GM23248 (cell line): ENCODE results near the gene PLEKHG5. TPM values are rescaled to one million over a fixed set of nuclear protein-coding genes. Genes with fewer than 3 reads are reported as not detected.

ENCODE experiments used
- DNase-seq: peaks from one replicate; pipeline ENCODE4 v3.0.0-alpha.2; 2015
- H2AFZ ChIP-seq: fragments of 200-600 bp; sonication (generic); 2 replicates; pipeline ENCODE4 v1.6.1; 2016; ENCODE audit warnings: antibody characterized with exemption
- H3F3A ChIP-seq: fragments of 200-600 bp; sonication (generic); 2 replicates; pipeline ENCODE4 v1.6.1; 2016; ENCODE audit warnings: mild to moderate bottlenecking, antibody characterized with exemption, mixed run types; ENCODE audit not compliant: insufficient read depth
- H3K27ac ChIP-seq: fragments of 200-600 bp; sonication (generic); 2 replicates; pipeline ENCODE4 v1.5.1; 2016; ENCODE audit warnings: mild to moderate bottlenecking
- H3K27me3 ChIP-seq: fragments of 200-600 bp; sonication (generic); replicated peaks from 2 replicates; pipeline ENCODE4 v1.6.1; 2016; ENCODE audit warnings: mild to moderate bottlenecking; ENCODE audit not compliant: insufficient read depth
- H3K36me3 ChIP-seq: fragments of 200-600 bp; sonication (generic); 2 replicates; pipeline ENCODE4 v1.6.1; 2016; ENCODE audit warnings: low read depth, mild to moderate bottlenecking
- H3K4me1 ChIP-seq: fragments of 200-600 bp; sonication (generic); 2 replicates; pipeline ENCODE4 v1.6.1; 2016; ENCODE audit warnings: mild to moderate bottlenecking; ENCODE audit not compliant: insufficient read depth
- H3K4me2 ChIP-seq: fragments of 200-600 bp; sonication (generic); one replicate; pipeline ENCODE4 v1.6.1; 2016; ENCODE audit warnings: mild to moderate bottlenecking; ENCODE audit not compliant: unreplicated experiment
- H3K4me3 ChIP-seq: fragments of 200-600 bp; sonication (generic); 2 replicates; pipeline ENCODE4 v1.5.1; 2016; ENCODE audit warnings: mild to moderate bottlenecking
- H3K79me2 ChIP-seq: fragments of 200-600 bp; sonication (generic); 2 replicates; pipeline ENCODE4 v1.6.1; 2016; ENCODE audit warnings: mild to moderate bottlenecking; ENCODE audit not compliant: insufficient read depth
- H3K9ac ChIP-seq: fragments of 200-600 bp; sonication (generic); 2 replicates; pipeline ENCODE4 v1.6.1; 2016; ENCODE audit warnings: mild to moderate bottlenecking
- H3K9me2 ChIP-seq: fragments of 200-600 bp; sonication (generic); 2 replicates; pipeline ENCODE4 v1.6.1; 2016; ENCODE audit warnings: mixed run types, mild to moderate bottlenecking, moderate library complexity; ENCODE audit not compliant: insufficient read depth
- H3K9me3 ChIP-seq: fragments of 200-600 bp; sonication (generic); one replicate; pipeline ENCODE4 v1.6.1; 2017; ENCODE audit warnings: low read depth
- H4K20me1 ChIP-seq: fragments of 200-600 bp; sonication (generic); 2 replicates; pipeline ENCODE4 v1.6.0; 2016; ENCODE audit not compliant: insufficient read depth
- EZH2 ChIP-seq: fragments of 200-600 bp; sonication (generic); IDR thresholded peaks from 2 replicates; pipeline ENCODE4 v1.6.1; 2018; ENCODE audit warnings: antibody characterized with exemption, mild to moderate bottlenecking; ENCODE audit not compliant: insufficient read depth, poor library complexity, severe bottlenecking
- EZH2phosphoT487 ChIP-seq: fragments of 200-600 bp; sonication (generic); IDR thresholded peaks from 2 replicates; pipeline ENCODE4 v1.6.1; 2018; ENCODE audit warnings: antibody characterized with exemption, moderate library complexity, mild to moderate bottlenecking, low read depth; ENCODE audit not compliant: insufficient read depth
- WGBS, 2 experiments: methylation state at CpG; one replicate each; pipeline ENCODE4 v1.1.6; 2015 to 2017; ENCODE audit warnings: low lambda C conversion rate in 2 of 2, low coverage in 1 of 2; ENCODE audit errors: missing lambda C conversion rate in 2 of 2; 5-methylcytosine and 5-hydroxymethylcytosine counted together
- in situ Hi-C: fragments of 300-500 bp; cut with MboI; formaldehyde crosslinking; loops from 2 replicates; pipeline ENCODE4 v1.15.0; 2020
- polyA plus RNA-seq: library from polyadenylated mRNA; unstranded; fragments of >200 nt; fragmentation: Nextera tagmentation; extraction: Ambion mirVana; gene quantifications from 2 replicates; pipeline ENCODE4 v1.2.1, GENCODE V29; 2016
- total RNA-seq: library from RNA; depleted of rRNA; stranded (reverse); fragments of >200 nt; shearing (Covaris generic); gene quantifications from 2 replicates; pipeline ENCODE4 v1.2.3, GENCODE V29; 2014

PLEKHG5 gene
- total and polyA plus RNA-seq, 2 experiments from 2014 or later, result 2.8 to 7.6 TPM

- Histone ChIP-seq H3K9me2 (no peaks in the 10 kb centered on the region), H4K20me1 (no peaks in the 10 kb centered on the region), H3K4me3 (no peak overlapping the region), H3K9me3 (no peaks in the 10 kb centered on the region), H3K27ac (no peak overlapping the region), H3K9ac (no peak overlapping the region), H3K4me2 (no peak overlapping the region), H3F3A (no peaks in the 10 kb centered on the region), H3K79me2 (no peaks in the 10 kb centered on the region), H3K36me3 (no peaks in the 10 kb centered on the region), H3K4me1 (no peaks in the 10 kb centered on the region), H3K27me3 (peaks cover 7% of the 10 kb centered on the region; the same call in 1 of the 2 replicates), H2AFZ (no peak overlapping the region)
- no peak for TF ChIP-seq EZH2phosphoT487
- TF ChIP-seq EZH2, result no peak
- DNase-seq, result no peak
- WGBS, 2 experiments, result 60 to 64% methylated on average over 15 to 21 of the region's 21 CpGs
- in situ Hi-C loops, result no loop called here
These were observed 25.9 kb downstream of the PLEKHG5 start for GRCh38 chr1:6465461-6466005.

GRCh38 chr1:6464915-6465314 lies 26.6 kb downstream of the PLEKHG5 start:
- no peak overlapping the region for H2AFZ ChIP-seq
- H3F3A ChIP-seq, result no peaks in the 10 kb centered on the region
- no peaks in the 10 kb centered on the region for H3K36me3 ChIP-seq
- H3K79me2 ChIP-seq, result no peaks in the 10 kb centered on the region
- H3K9me3 ChIP-seq, result no peaks in the 10 kb centered on the region
- H3K27ac ChIP-seq, result no peak overlapping the region
- H3K4me2 ChIP-seq, result no peak overlapping the region
- no peak overlapping the region for H3K4me3 ChIP-seq
- DNase-seq, result no peak
- H3K27me3 ChIP-seq, result peaks cover 13% of the 10 kb centered on the region
- WGBS, 2 experiments, result 72 to 86% methylated on average over 4 to 5 of the region's 5 CpGs
- H3K9ac ChIP-seq, result no peak overlapping the region
- no peaks in the 10 kb centered on the region for H3K9me2 ChIP-seq
- in situ Hi-C loops, result no loop called here
- no peaks in the 10 kb centered on the region for H4K20me1 ChIP-seq
- H3K4me1 ChIP-seq, result no peaks in the 10 kb centered on the region
- no peak for TF ChIP-seq EZH2phosphoT487
- TF ChIP-seq EZH2, result no peak

GRCh38 chr1:6464514-6464836 lies 27.0 kb downstream of the PLEKHG5 start:
- no peaks in the 10 kb centered on the region for H4K20me1 ChIP-seq

GRCh38 chr1:6463120-6463412 lies 28.4 kb downstream of the PLEKHG5 start:
- Histone ChIP-seq H3K4me1 (no peaks in the 10 kb centered on the region), H3K9me2 (no peaks in the 10 kb centered on the region), H3F3A (no peaks in the 10 kb centered on the region), H3K9me3 (no peaks in the 10 kb centered on the region), H3K9ac (no peak overlapping the region), H2AFZ (no peak overlapping the region), H3K27me3 (peaks cover 17% of the 10 kb centered on the region), H3K4me3 (no peak overlapping the region), H4K20me1 (no peaks in the 10 kb centered on the region), H3K27ac (no peak overlapping the region), H3K36me3 (no peaks in the 10 kb centered on the region), H3K79me2 (no peaks in the 10 kb centered on the region), H3K4me2 (no peak overlapping the region)
- no peak for TF ChIP-seq EZH2
- TF ChIP-seq EZH2phosphoT487, result no peak
- DNase-seq, result no peak
- WGBS, 2 experiments, result 73 to 86% methylated on average over 1 of the region's 1 CpG
- in situ Hi-C loops, result no loop called here

More at GRCh38 chr1:6464514-6464836, 27.0 kb downstream of the PLEKHG5 start:
- no peak overlapping the region for H3K4me3 ChIP-seq
- no peak overlapping the region for H3K4me2 ChIP-seq
- TF ChIP-seq EZH2, result no peak
- TF ChIP-seq EZH2phosphoT487, result no peak
- H3K36me3 ChIP-seq, result no peaks in the 10 kb centered on the region
- no peaks in the 10 kb centered on the region for H3K9me2 ChIP-seq
- WGBS, 2 experiments, result 85 to 90% methylated on average over 6 to 7 of the region's 7 CpGs
- DNase-seq, result no peak
- no peak overlapping the region for H2AFZ ChIP-seq
- H3K79me2 ChIP-seq, result no peaks in the 10 kb centered on the region
- H3K9me3 ChIP-seq, result no peaks in the 10 kb centered on the region
- H3K27me3 ChIP-seq, result peaks cover 17% of the 10 kb centered on the region
- in situ Hi-C loops, result no loop called here
- no peak overlapping the region for H3K27ac ChIP-seq
- no peaks in the 10 kb centered on the region for H3K4me1 ChIP-seq
- no peak overlapping the region for H3K9ac ChIP-seq
- no peaks in the 10 kb centered on the region for H3F3A ChIP-seq
